ENCODE results near the gene SRSF2. TPM values are rescaled to one million over a fixed set of nuclear protein-coding genes. Genes with fewer than 3 reads are reported as not detected.
"Not testable (repeated sequence)": the region's sequence is repeated elsewhere in the genome, so short reads cannot be mapped to it uniquely, and the experiment has no call there.

The SRSF2 gene
- total and polyA plus RNA-seq, 7 experiments from 2014 or later: 104 to 363 (median 337) TPM

DNA sequence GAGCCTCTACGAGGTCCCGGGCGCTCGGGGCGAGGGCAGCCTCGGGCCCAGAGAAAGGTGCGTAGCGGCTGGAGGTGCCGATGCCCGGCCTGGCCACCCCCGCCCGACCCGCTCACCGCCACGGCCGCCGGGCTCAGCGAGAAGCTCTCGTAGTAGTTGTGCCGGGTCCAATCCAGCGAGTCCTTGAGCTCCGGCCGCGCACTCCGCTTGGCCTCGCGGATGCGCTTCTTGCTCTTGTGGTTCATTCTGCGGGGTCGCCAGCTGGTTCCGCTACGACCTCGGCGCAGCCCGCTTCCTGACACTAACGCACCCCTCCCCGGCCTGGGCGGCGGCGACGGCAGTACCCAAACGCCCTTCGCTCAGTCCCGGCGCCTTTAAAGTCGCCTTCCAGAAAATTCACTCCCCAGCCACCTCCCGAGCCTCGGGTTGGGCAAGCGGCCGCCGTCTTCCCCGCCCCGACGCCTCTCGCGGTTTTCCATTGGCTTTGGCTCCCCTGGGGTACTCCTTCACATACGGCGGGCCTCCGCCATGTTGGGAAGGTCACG is 10.8 kb downstream of the SRSF2 start, which contains the start of gene JMJD6:
TSS of gene JMJD6 (minus strand) at position 376 of the 545 bp plus-strand sequence. CDS start at position 245, 131 bp downstream.
- ChIA-PET CTCF (interaction anchor here (1.8 to 2.9 kb wide), 3 partner anchors 9 to 13 kb away, joined by 6 to 35 read pairs (median 6); partner anchors contain the start of gene SRSF2), POLR2A (interaction anchor here (0.6 to 9.2 kb wide), 10 partner anchors 10 to 1651 kb away, joined by 3 to 187 read pairs (median 3); partner anchors contain the start of genes MFSD11, MXRA7 and SRSF2)
- DNase-seq (peak in 5 of 9 donors; percentile 92 to 95 (median 93)), ATAC-seq (peak; percentile 88)
- Histone ChIP-seq H3K4me1 (ENCODE audit: control insufficient read depth in 2 of 2, insufficient read depth in 2 of 2, low read length in 2 of 2) (peaks cover 36 to 45% of the 10 kb centered on the region in 2 donors), H3K4me3 (ENCODE audit: low read length) (peak within 1 kb of the TSS; percentile 90), H3K9me3 (ENCODE audit: control insufficient read depth in 2 of 3, low read length in 3 of 3) (no peaks in the 10 kb centered on the region), H3K36me3 (ENCODE audit: control insufficient read depth in 2 of 3, insufficient read depth in 3 of 3, low read length in 3 of 3) (peaks cover 8 to 31% (median 27%) of the 10 kb centered on the region in 3 experiments), H3K27ac (ENCODE audit: low read depth, low read length) (peak within 1 kb of the TSS; percentile 97), H3K27me3 (ENCODE audit: control insufficient read depth in 2 of 2, insufficient read depth in 2 of 2, low read length in 2 of 2) (no peaks in the 10 kb centered on the region)
- no peaks in the 10 kb centered on the region for H3K9me3 Mint-ChIP-seq
- no peaks in the 10 kb centered on the region for H3K27me3 Mint-ChIP-seq
- intact Hi-C loops (cut with micrococcal nuclease): loop anchor here (1.0 to 5.0 kb wide), 16 partner anchors 11 to 1466 kb away; partner anchors contain the start of genes SEC14L1 (in 2 of the 2), SRSF2 (in 2 of the 2), GGA3 (in 1 of the 2) and MRPS7 (in 1 of the 2)
- peak within 1 kb of the TSS; percentile 93 to 100 (median 98) for H3K4me3 Mint-ChIP-seq
- H3K36me3 Mint-ChIP-seq: peaks cover 0 to 30% (median 15%) of the 10 kb centered on the region in 5 donors
- H3K27ac Mint-ChIP-seq: peak within 1 kb of the TSS; percentile 98 to 99 (median 99)
- peaks cover 19 to 76% (median 43%) of the 10 kb centered on the region in 7 donors for H3K4me1 Mint-ChIP-seq

DNA sequence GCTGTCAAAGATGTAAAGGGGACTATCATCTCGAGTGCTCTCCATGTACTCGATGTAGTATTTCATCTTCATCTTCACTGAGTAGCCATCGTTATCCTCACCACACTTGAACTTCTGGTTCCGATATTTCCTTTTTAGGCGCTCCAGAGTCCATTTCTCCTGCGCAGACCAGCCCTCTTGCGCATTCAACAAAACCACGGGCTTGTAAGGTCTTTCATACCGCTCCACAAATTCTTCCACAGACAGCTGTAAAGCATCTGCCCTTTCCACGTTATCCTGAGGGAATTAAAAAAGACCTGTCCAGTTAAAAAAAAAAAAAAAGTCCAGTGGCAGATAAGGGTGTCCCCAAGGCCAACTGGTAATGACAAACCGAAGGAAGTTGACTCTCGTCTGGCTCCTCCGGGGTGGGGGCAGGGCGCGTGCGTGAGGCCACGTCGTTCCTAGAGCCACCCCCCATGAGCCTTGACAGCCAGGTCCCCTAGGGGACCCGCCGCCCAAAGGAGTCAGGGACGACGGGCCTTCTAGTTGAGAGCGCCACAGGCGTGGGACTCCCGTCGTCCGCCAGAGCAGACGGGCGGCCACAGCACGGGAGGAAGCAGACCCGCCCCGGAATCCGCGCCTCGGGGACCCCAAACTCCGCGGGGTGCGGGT is 11.4 kb downstream of the SRSF2 start:
- peak overlapping the region; percentile 97 for H3K27ac ChIP-seq (ENCODE audit: low read depth, low read length)
- intact Hi-C loops (cut with micrococcal nuclease): loop anchor here (1.0 to 5.0 kb wide), 16 partner anchors 10 to 1465 kb away; partner anchors contain the start of genes SEC14L1 (in 2 of the 2), SRSF2 (in 2 of the 2), GGA3 (in 1 of the 2) and MRPS7 (in 1 of the 2)
- H3K36me3 Mint-ChIP-seq: peaks cover 0 to 34% (median 19%) of the 10 kb centered on the region in 5 donors
- peak overlapping the region; percentile 90 for H3K4me3 ChIP-seq (ENCODE audit: low read length)
- peaks cover 36 to 41% of the 10 kb centered on the region in 2 donors for H3K4me1 ChIP-seq (ENCODE audit: control insufficient read depth in 2 of 2, insufficient read depth in 2 of 2, low read length in 2 of 2)
- DNase-seq: peak; percentile 54 to 74 (median 70)
- no peaks in the 10 kb centered on the region for H3K9me3 ChIP-seq (ENCODE audit: control insufficient read depth in 2 of 3, low read length in 3 of 3)
- H3K27me3 Mint-ChIP-seq: no peaks in the 10 kb centered on the region
- no peaks in the 10 kb centered on the region for H3K9me3 Mint-ChIP-seq
- peaks cover 14 to 34% (median 33%) of the 10 kb centered on the region in 3 experiments for H3K36me3 ChIP-seq (ENCODE audit: control insufficient read depth in 2 of 3, insufficient read depth in 3 of 3, low read length in 3 of 3)
- H3K4me1 Mint-ChIP-seq: peaks cover 18 to 77% (median 43%) of the 10 kb centered on the region in 7 donors
- peak; percentile 37 for ATAC-seq
- POLR2A ChIA-PET: interaction anchor here (0.7 to 9.2 kb wide), 12 partner anchors 9 to 1652 kb away, joined by 3 to 187 read pairs (median 3); partner anchors contain the start of genes MFSD11, MXRA7 and SRSF2
- peak overlapping the region; percentile 94 to 99 (median 98) for H3K27ac Mint-ChIP-seq
- CTCF ChIA-PET: interaction anchor here (1.8 to 4.1 kb wide), 3 partner anchors 11 to 13 kb away, joined by 6 to 35 read pairs (median 22); partner anchors contain the start of genes MXRA7 and SRSF2
- H3K27me3 ChIP-seq (ENCODE audit: control insufficient read depth in 2 of 2, insufficient read depth in 2 of 2, low read length in 2 of 2): no peaks in the 10 kb centered on the region
- H3K4me3 Mint-ChIP-seq: peak overlapping the region; percentile 93 to 100 (median 98)

DNA sequence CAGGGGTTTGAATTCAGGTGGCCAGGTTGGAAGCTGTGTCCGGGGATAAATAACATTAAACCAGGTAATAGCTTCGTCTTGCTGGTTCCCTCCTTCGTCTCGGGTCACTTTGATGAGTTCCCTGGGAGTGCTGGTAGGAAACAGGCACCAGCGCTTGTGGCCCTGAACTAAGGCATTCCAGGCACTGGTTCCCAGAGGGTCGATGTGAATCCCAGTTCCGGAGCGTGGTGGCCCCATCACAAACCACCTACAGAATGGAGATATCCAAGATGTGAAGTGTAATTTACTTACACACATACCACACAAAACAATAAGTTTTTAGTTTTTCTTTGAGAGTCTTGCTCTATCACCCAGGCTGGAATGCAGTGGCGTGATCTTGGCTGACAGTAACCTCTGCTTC is 13.3 kb downstream of the SRSF2 start:
- Histone ChIP-seq H3K4me1 (ENCODE audit: control insufficient read depth in 2 of 2, insufficient read depth in 2 of 2, low read length in 2 of 2) (peaks cover 29 to 36% of the 10 kb centered on the region in 2 donors), H3K4me3 (ENCODE audit: low read length) (no peak overlapping the region), H3K36me3 (ENCODE audit: control insufficient read depth in 2 of 3, insufficient read depth in 3 of 3, low read length in 3 of 3) (peaks cover 21 to 53% (median 46%) of the 10 kb centered on the region in 3 experiments), H3K27me3 (ENCODE audit: control insufficient read depth in 2 of 2, insufficient read depth in 2 of 2, low read length in 2 of 2) (no peaks in the 10 kb centered on the region), H3K27ac (ENCODE audit: low read depth, low read length) (no peak overlapping the region), H3K9me3 (ENCODE audit: control insufficient read depth in 2 of 3, low read length in 3 of 3) (no peaks in the 10 kb centered on the region)
- H3K27ac Mint-ChIP-seq: peak overlapping the region in 2 of 9 donors; percentile 67 to 98
- H3K4me1 Mint-ChIP-seq: peaks cover 11 to 64% (median 38%) of the 10 kb centered on the region in 7 donors
- peak overlapping the region in 1 of 10 donors; percentile 78 for H3K4me3 Mint-ChIP-seq
- no peaks in the 10 kb centered on the region for H3K27me3 Mint-ChIP-seq
- peaks cover 0 to 42% (median 21%) of the 10 kb centered on the region in 5 donors for H3K36me3 Mint-ChIP-seq
- POLR2A ChIA-PET: interaction anchor here (1.5 to 9.2 kb wide), 2 partner anchors 10 to 13 kb away, joined by 5 to 187 read pairs; partner anchors contain the start of genes MFSD11 and SRSF2
- DNase-seq (no peak), ATAC-seq (no peak)
- CTCF ChIA-PET: interaction anchor here (0.6 to 4.1 kb wide), 2 partner anchors 11 to 200 kb away, joined by 3 to 22 read pairs; partner anchors contain the start of gene MXRA7
- no peaks in the 10 kb centered on the region for H3K9me3 Mint-ChIP-seq
- intact Hi-C loops (cut with micrococcal nuclease): no loop called here

DNA sequence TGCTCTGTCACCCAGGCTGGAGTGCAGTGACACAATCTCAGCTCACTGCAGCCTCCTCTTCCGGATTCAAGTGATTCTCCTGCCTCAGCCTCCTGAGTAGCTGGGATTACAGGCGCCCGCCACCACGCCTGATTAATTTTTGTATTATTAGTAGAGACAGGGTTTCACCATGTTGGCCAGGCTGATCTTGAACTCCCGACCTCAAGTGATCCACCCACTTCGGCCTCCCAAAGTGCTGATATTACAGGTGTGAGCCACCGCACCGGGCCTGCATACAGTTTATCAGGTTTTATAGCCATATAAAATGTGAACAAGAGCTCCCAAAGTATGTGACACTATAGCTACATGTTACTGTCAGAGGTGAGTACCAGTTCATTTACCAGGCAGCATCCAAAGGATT is 14.2 kb downstream of the SRSF2 start:
- CTCF ChIA-PET: interaction anchor here (4.1 kb wide), 1 partner anchor 10 kb away, joined by 22 read pairs; the partner anchor contains the start of gene MXRA7
- POLR2A ChIA-PET: interaction anchor here (0.7 to 9.2 kb wide), 3 partner anchors 9 to 351 kb away, joined by 3 to 187 read pairs (median 5); partner anchors contain the start of genes MFSD11 and SRSF2
- H3K27ac ChIP-seq (ENCODE audit: low read depth, low read length); H3K27me3 Mint-ChIP-seq; intact Hi-C loops (cut with micrococcal nuclease); H3K4me3 ChIP-seq (ENCODE audit: low read length); H3K27me3 ChIP-seq (ENCODE audit: control insufficient read depth in 2 of 2, insufficient read depth in 2 of 2, low read length in 2 of 2); ATAC-seq; H3K9me3 Mint-ChIP-seq; H3K9me3 ChIP-seq (ENCODE audit: control insufficient read depth in 2 of 3, low read length in 3 of 3); DNase-seq: not testable (repeated sequence)
- Histone ChIP-seq H3K4me1 (ENCODE audit: control insufficient read depth in 2 of 2, insufficient read depth in 2 of 2, low read length in 2 of 2) (peaks cover 27 to 29% of the 10 kb centered on the region in 2 donors), H3K36me3 (ENCODE audit: control insufficient read depth in 2 of 3, insufficient read depth in 3 of 3, low read length in 3 of 3) (peaks cover 21 to 61% (median 50%) of the 10 kb centered on the region in 3 experiments)
- Mint-ChIP-seq H3K4me3 (peak overlapping the region in 4 of 10 donors; percentile 12 to 48 (median 33)), H3K4me1 (peaks cover 11 to 57% (median 39%) of the 10 kb centered on the region in 7 donors), H3K27ac (peak overlapping the region in 2 of 9 donors; percentile 36 to 38), H3K36me3 (peaks cover 0 to 49% (median 24%) of the 10 kb centered on the region in 5 donors)

DNA sequence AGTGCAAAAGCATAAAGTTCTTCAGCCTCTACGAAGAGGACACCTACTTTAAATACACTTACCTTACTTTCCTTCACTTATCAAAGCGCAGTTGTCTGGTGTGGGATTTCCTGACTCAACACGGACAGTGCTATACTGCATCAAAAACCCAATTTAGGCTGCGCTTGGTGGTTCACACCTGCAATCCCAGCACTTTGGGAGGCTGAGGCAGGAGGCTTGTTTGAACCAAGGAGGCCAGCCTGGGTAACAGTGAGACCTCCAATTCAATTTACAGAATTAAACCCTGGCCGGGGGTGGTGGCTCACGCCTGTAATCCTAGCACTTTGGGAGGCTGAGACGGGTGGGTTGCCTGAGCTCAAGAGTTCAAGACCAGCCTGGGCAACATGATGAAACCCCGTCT is 14.9 kb downstream of the SRSF2 start:
- Histone ChIP-seq H3K4me3 (ENCODE audit: low read length) (no peak overlapping the region), H3K4me1 (ENCODE audit: control insufficient read depth in 2 of 2, insufficient read depth in 2 of 2, low read length in 2 of 2) (peaks cover 20 to 25% of the 10 kb centered on the region in 2 donors), H3K36me3 (ENCODE audit: control insufficient read depth in 2 of 3, insufficient read depth in 3 of 3, low read length in 3 of 3) (peaks cover 21 to 68% (median 54%) of the 10 kb centered on the region in 3 experiments), H3K27ac (ENCODE audit: low read depth, low read length) (no peak overlapping the region), H3K9me3 (ENCODE audit: control insufficient read depth in 2 of 3, low read length in 3 of 3) (no peaks in the 10 kb centered on the region), H3K27me3 (ENCODE audit: control insufficient read depth in 2 of 2, insufficient read depth in 2 of 2, low read length in 2 of 2) (no peaks in the 10 kb centered on the region)
- H3K4me1 Mint-ChIP-seq: peaks cover 11 to 50% (median 33%) of the 10 kb centered on the region in 7 donors
- no peaks in the 10 kb centered on the region for H3K9me3 Mint-ChIP-seq
- DNase-seq (no peak), ATAC-seq (no peak)
- intact Hi-C loops (cut with micrococcal nuclease): no loop called here
- peak overlapping the region in 3 of 9 donors; percentile 20 to 46 (median 38) for H3K27ac Mint-ChIP-seq
- H3K36me3 Mint-ChIP-seq: peaks cover 0 to 46% (median 24%) of the 10 kb centered on the region in 5 donors
- ChIA-PET POLR2A (interaction anchor here (9.2 kb wide), 1 partner anchor 14 kb away, joined by 187 read pairs; the partner anchor contains the start of genes MFSD11 and SRSF2), CTCF (interaction anchor here (0.7 to 4.1 kb wide), 2 partner anchors 10 to 217 kb away, joined by 3 to 22 read pairs; partner anchors contain the start of gene MXRA7)
- H3K4me3 Mint-ChIP-seq: no peak overlapping the region
- no peaks in the 10 kb centered on the region for H3K27me3 Mint-ChIP-seq
